ENCODE results near the gene GYPA.

GYPA gene

DNA sequence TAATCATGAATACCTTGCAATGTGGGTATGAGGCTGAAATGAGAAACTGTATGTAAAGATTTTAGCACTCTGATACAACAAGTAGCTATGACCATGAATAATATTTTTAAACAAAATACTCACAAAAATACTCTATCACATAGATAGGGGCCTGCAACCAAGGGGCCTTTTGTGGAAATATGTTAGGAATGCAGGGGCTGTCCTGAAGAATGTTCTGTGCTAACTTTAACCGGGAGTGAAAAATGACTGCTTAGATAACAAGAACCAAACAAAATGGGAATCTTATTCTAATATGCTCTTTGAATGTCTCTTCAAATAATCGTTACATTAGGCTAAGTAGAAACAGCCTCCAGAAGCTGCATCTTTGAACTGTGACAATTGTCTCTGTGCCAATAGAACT lies 37.9 kb upstream of the GYPA start:
- H3K4me3 ChIP-seq (ENCODE audit: low read depth, low read length): no peak overlapping the region
- TF ChIP-seq, protein P1, sequence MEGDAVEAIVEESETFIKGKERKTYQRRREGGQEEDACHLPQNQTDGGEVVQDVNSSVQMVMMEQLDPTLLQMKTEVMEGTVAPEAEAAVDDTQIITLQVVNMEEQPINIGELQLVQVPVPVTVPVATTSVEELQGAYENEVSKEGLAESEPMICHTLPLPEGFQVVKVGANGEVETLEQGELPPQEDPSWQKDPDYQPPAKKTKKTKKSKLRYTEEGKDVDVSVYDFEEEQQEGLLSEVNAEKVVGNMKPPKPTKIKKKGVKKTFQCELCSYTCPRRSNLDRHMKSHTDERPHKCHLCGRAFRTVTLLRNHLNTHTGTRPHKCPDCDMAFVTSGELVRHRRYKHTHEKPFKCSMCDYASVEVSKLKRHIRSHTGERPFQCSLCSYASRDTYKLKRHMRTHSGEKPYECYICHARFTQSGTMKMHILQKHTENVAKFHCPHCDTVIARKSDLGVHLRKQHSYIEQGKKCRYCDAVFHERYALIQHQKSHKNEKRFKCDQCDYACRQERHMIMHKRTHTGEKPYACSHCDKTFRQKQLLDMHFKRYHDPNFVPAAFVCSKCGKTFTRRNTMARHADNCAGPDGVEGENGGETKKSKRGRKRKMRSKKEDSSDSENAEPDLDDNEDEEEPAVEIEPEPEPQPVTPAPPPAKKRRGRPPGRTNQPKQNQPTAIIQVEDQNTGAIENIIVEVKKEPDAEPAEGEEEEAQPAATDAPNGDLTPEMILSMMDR (IDR thresholded peaks at IDR 0.05; ENCODE audit: low read depth, low read length, missing control alignments): no peak
- peak; percentile 12 for DNase-seq (ENCODE audit: low read depth)
- in situ Hi-C loops (cut with HindIII; ENCODE audit: low sequenced_read_pairs): loop anchor here (25.0 kb wide), 1 partner anchor 909 kb away; the partner anchor contains the start of genes ABCE1 and ANAPC10

GRCh38 chr4:144176476-144176875 lies 36.0 kb upstream of the GYPA start:
- H3K4me3 ChIP-seq (ENCODE audit: low read depth, low read length): no peak overlapping the region
- TF ChIP-seq, protein P1 (IDR thresholded peaks at IDR 0.05; ENCODE audit: low read depth, low read length, missing control alignments): no peak
- DNase-seq (ENCODE audit: low read depth): peak; percentile 28
- in situ Hi-C loops (cut with HindIII; ENCODE audit: low sequenced_read_pairs): loop anchor here (25.0 kb wide), 1 partner anchor 911 kb away; the partner anchor contains the start of genes ABCE1 and ANAPC10

DNA sequence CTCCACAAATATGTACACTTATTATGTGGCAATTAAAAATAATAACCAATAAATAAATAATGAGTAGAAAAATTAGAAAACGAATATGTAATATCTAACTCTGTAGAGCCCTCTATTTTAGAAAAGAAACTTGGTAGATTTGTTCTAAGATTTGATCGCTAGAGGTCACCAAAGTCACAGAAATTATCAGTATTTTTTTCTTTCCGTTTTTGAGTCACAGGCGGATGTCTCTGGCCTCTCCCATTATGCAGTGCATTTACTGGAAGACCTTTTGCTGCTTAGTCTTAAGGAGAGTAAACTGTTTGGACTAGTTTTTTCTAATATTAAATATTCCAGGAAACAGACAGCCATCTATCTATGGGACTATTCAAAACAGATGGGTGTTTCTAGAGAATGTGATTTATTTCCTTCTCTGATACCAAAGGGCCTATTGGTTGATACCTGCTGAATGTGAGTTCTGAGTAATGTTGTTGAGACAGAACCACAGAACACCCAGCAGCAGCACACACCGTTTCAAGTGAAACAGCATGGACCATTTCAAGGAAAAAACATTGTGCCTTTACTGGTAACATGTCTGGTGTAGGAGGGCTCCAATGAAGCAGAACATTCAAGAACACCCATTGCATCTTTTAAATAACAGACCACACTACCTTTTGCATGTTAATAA lies 34.0 kb upstream of the GYPA start:
- in situ Hi-C loops (cut with HindIII; ENCODE audit: low sequenced_read_pairs): loop anchor here (25.0 kb wide), 1 partner anchor 913 kb away; the partner anchor contains the start of genes ABCE1 and ANAPC10
- peak; percentile 60 for DNase-seq (ENCODE audit: low read depth)
- TF ChIP-seq, protein P1 (IDR thresholded peaks at IDR 0.05; ENCODE audit: low read depth, low read length, missing control alignments): no peak
- no peak overlapping the region for H3K4me3 ChIP-seq (ENCODE audit: low read depth, low read length)

DNA sequence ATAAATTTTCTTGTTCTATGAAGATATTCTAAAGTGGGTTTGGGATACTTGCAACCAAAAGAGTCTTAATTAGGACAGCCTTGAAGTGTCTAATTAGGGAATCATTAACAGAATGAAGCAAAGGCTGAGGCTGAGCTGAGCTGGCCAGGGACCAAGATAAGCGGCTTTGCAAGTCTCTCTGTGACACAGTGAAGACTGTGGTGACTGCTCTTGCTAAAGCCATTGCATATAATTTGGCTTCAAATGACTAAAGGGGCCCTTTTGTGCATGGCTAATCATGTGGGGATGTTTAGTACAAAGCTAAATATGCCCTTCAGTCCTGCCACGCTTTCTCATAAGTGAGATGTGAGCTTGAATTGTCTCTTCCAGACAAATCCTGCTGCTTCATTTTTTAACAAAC lies 31.2 kb upstream of the GYPA start:
- H3K4me3 ChIP-seq (ENCODE audit: low read depth, low read length): no peak overlapping the region
- no peak for DNase-seq (ENCODE audit: low read depth)
- in situ Hi-C loops (cut with HindIII; ENCODE audit: low sequenced_read_pairs): no loop called here
- TF ChIP-seq, protein P1 (IDR thresholded peaks at IDR 0.05; ENCODE audit: low read depth, low read length, missing control alignments): no peak

GRCh38 chr4:144169211-144169610 lies 28.7 kb upstream of the GYPA start:
- DNase-seq (ENCODE audit: low read depth): no peak
- no peak overlapping the region for H3K4me3 ChIP-seq (ENCODE audit: low read depth, low read length)
- TF ChIP-seq, protein P1 (IDR thresholded peaks at IDR 0.05; ENCODE audit: low read depth, low read length, missing control alignments): no peak
- in situ Hi-C loops (cut with HindIII; ENCODE audit: low sequenced_read_pairs): no loop called here

DNA sequence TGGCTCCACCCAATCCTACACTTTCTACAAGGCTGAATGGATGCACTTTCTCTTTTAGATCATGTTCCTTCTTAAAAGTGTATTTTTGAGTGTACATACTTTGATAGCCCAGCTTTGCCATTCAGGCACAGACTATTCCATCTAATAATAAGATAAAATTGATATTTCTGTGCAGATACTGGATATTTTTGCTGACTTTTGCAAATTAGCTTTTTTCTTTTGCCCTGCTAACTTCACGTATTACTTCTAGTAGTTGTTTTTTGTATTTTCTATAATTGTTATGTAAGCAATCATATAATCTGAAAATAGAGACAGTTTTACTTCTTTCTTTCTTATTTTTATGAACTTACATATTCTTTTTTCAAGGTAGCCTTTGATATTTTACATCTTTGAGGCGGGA lies 13.5 kb upstream of the GYPA start:
- in situ Hi-C loops (cut with HindIII; ENCODE audit: low sequenced_read_pairs): no loop called here
- TF ChIP-seq, protein P1 (IDR thresholded peaks at IDR 0.05; ENCODE audit: low read depth, low read length, missing control alignments): no peak
- no peak overlapping the region for H3K4me3 ChIP-seq (ENCODE audit: low read depth, low read length)
- DNase-seq (ENCODE audit: low read depth): no peak

All from astrocyte of the cerebellum (primary cell).